Measurements from ENCODE around the gene S1PR4.

GRCh38 chr19:3149089-3149488, 29.5 kb upstream of the S1PR4 start:
- TF ChIP-seq RAD21 (IDR thresholded peaks at IDR 0.05 in 1 of 2, conservative IDR thresholded peaks at IDR 0.05 in 1 of 2; ENCODE audit: low read depth in 2 of 2, low read length in 2 of 2) (no peak), CTCF (IDR thresholded peaks at IDR 0.05; ENCODE audit: control extremely low read depth in 1 of 3, insufficient read depth in 1 of 3, low read depth in 1 of 3, low read length in 3 of 3) (no peak), CHD7 (IDR thresholded peaks at IDR 0.05; ENCODE audit: insufficient replicate concordance, low read length) (no peak), TAF1 (IDR thresholded peaks at IDR 0.05; ENCODE audit: low read depth, low read length) (no peak), SP1 (IDR thresholded peaks at IDR 0.05; ENCODE audit: low read depth, low read length) (no peak), POLR2A (IDR thresholded peaks at IDR 0.05; ENCODE audit: control extremely low read depth in 1 of 2, low read depth in 2 of 2, low read length in 2 of 2) (no peak), USF2 (IDR thresholded peaks at IDR 0.05; ENCODE audit: low read length) (no peak), POLR2AphosphoS5 (IDR thresholded peaks at IDR 0.05; ENCODE audit: low read depth, low read length) (no peak), CHD2 (IDR thresholded peaks at IDR 0.05; ENCODE audit: low read length) (no peak), EP300 (IDR thresholded peaks at IDR 0.05; ENCODE audit: borderline replicate concordance in 1 of 2, low read depth in 2 of 2, low read length in 2 of 2) (no peak), MAFK (IDR thresholded peaks at IDR 0.05; ENCODE audit: low read depth, low read length) (no peak), JUN (IDR thresholded peaks at IDR 0.05; ENCODE audit: low read depth, low read length) (no peak), CEBPB (IDR thresholded peaks at IDR 0.05; ENCODE audit: low read depth, low read length) (no peak), HDAC6 (IDR thresholded peaks at IDR 0.05; ENCODE audit: low read depth, low read length) (no peak)
